Lower leg skin (tissue), 3 donors: Measurements from ENCODE around the gene POLE2.

Source experiments
- POLR2A ChIP-seq, 2 donors: fragments of 450-650 bp; IDR thresholded peaks; one replicate each; pipeline ENCODE4 v1.6.1; 2016 to 2017; ENCODE audit warnings: antibody characterized with exemption in 2 of 2, mild to moderate bottlenecking in 1 of 2, moderate library complexity in 1 of 2
- TF ChIP-seq, protein P1 (sequence below), 3 donors: fragments of 450-650 bp; IDR thresholded peaks; one replicate each; pipeline ENCODE4 v1.5.1; 2016; ENCODE audit warnings: antibody characterized with exemption in 3 of 3, mild to moderate bottlenecking in 3 of 3, moderate library complexity in 2 of 3

DNA sequence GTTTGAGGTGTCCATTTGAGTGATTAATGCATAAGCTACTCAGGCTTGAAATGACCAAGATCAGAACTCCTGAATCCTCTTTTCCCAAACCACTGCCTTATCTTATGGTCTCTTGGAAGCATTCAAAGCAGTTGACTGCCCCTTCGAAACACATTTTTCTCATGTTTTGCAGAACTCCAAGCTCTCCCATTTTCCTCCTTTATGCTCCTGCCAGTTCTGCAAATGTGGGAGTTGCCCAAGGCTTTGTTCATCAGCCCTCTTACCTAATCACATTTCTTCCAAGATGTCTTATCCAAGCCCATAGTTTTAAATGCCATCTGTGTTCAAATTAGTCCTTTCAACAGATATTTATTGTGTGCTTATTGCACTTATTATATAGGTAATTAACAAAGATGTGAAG, 51.1 kb downstream of the POLE2 start:
- TF ChIP-seq, protein P1, sequence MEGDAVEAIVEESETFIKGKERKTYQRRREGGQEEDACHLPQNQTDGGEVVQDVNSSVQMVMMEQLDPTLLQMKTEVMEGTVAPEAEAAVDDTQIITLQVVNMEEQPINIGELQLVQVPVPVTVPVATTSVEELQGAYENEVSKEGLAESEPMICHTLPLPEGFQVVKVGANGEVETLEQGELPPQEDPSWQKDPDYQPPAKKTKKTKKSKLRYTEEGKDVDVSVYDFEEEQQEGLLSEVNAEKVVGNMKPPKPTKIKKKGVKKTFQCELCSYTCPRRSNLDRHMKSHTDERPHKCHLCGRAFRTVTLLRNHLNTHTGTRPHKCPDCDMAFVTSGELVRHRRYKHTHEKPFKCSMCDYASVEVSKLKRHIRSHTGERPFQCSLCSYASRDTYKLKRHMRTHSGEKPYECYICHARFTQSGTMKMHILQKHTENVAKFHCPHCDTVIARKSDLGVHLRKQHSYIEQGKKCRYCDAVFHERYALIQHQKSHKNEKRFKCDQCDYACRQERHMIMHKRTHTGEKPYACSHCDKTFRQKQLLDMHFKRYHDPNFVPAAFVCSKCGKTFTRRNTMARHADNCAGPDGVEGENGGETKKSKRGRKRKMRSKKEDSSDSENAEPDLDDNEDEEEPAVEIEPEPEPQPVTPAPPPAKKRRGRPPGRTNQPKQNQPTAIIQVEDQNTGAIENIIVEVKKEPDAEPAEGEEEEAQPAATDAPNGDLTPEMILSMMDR (IDR thresholded peaks at IDR 0.05), result no peak
- no peak for TF ChIP-seq POLR2A (IDR thresholded peaks at IDR 0.05)
